ENCODE data around the gene OR7E24. TPM values are rescaled to one million over a fixed set of nuclear protein-coding genes. Genes with fewer than 3 reads are reported as not detected.
"Not testable (repeated sequence)": the region's sequence is repeated elsewhere in the genome, so short reads cannot be mapped to it uniquely, and the experiment has no call there.

Gene OR7E24
- total RNA-seq, result not detected in 2 replicates
- polyA plus RNA-seq (2012), result not detected

GRCh38 chr19:9250630-9251029 lies at the start of gene OR7E24:
OR7E24 (plus strand) TSS chr19:9250930; CDS start chr19:9251044, 114 bp downstream.
- DNase-seq (ENCODE audit: low read depth), result no peak

- DNase-seq (ENCODE audit: low read depth), result peak; percentile 73
These were observed 45.1 kb upstream of the OR7E24 start for GRCh38 chr19:9205501-9206113.

- no peak for DNase-seq (ENCODE audit: low read depth)
These were observed 31.2 kb upstream of the OR7E24 start, which contains the start of gene OR7D4 for GRCh38 chr19:9219489-9219888. OR7D4 (minus strand) TSS chr19:9219589; CDS start chr19:9214837, 4,752 bp downstream.

- no peak for DNase-seq (ENCODE audit: low read depth)
These were observed 506 bp downstream of the OR7E24 start for GRCh38 chr19:9251236-9251635.

GRCh38 chr19:9283485-9283884 lies 32.8 kb downstream of the OR7E24 start:
- DNase-seq (ENCODE audit: low read depth), result not testable (repeated sequence)

- DNase-seq (ENCODE audit: low read depth), result no peak
These were observed 38.6 kb downstream of the OR7E24 start for GRCh38 chr19:9289231-9289884.

- DNase-seq (ENCODE audit: low read depth), result no peak
These were observed 44.7 kb downstream of the OR7E24 start for GRCh38 chr19:9295411-9295849.

GRCh38 chr19:9296336-9296735 lies 45.6 kb downstream of the OR7E24 start:
- no peak for DNase-seq (ENCODE audit: low read depth)

Other genes starting within 250 kb of the OR7E24 start
- not detected in 2 replicates for gene MUC16, start 240.5 kb upstream of the OR7E24 start, total RNA-seq
- not detected in 2 replicates for gene OR1M1, start 163.9 kb upstream of the OR7E24 start, total RNA-seq
- not detected in 2 replicates for gene OR7G2, start 143.5 kb upstream of the OR7E24 start, total RNA-seq
- not detected in 2 replicates for gene OR7G1, start 135.2 kb upstream of the OR7E24 start, total RNA-seq
- gene OR7G3, start 124.0 kb upstream of the OR7E24 start, total RNA-seq, result not detected in 2 replicates
- 24.7 and 26.0 TPM in 2 replicates for gene ZNF317, start 110.5 kb upstream of the OR7E24 start, total RNA-seq
- 0.21 TPM in 1 of 2 replicates, not detected in the other for gene OR7D2, start 72.0 kb upstream of the OR7E24 start, total RNA-seq
- gene OR7D4, start 31.3 kb upstream of the OR7E24 start, total RNA-seq, result not detected in 2 replicates
- gene ZNF699, start 58.9 kb downstream of the OR7E24 start, total RNA-seq, result 17.1 and 18.5 TPM in 2 replicates
- 4.4 and 8.1 TPM in 2 replicates for gene ZNF559, start 73.2 kb downstream of the OR7E24 start, total RNA-seq
- 1.7 and 1.8 TPM in 2 replicates for gene ZNF177, start 112.1 kb downstream of the OR7E24 start, total RNA-seq
- gene ZNF266, start 184.6 kb downstream of the OR7E24 start, total RNA-seq, result 15.2 and 29.9 TPM in 2 replicates
- gene ZNF560, start 247.7 kb downstream of the OR7E24 start, total RNA-seq, result not detected in 2 replicates